Loucy (cell line): ENCODE measurements around the gene SRSF9.

Experiments
- H2AFZ ChIP-seq: fragments of 200-600 bp; sonication (generic); 2 replicates; pipeline ENCODE4 v1.6.0; 2016; ENCODE audit warnings: antibody characterized with exemption, mild to moderate bottlenecking, low read length, moderate library complexity
- H3F3A ChIP-seq: fragments of 200-600 bp; 2 replicates; pipeline ENCODE4 v1.6.0; 2016; ENCODE audit warnings: antibody characterized with exemption, low read depth, mild to moderate bottlenecking
- H3K27me3 ChIP-seq: fragments of 200-600 bp; sonication (generic); 2 replicates; pipeline ENCODE4 v1.6.1; 2014; ENCODE audit warnings: low read length, mild to moderate bottlenecking; ENCODE audit not compliant: insufficient read depth, poor library complexity, severe bottlenecking
- H3K36me3 ChIP-seq: fragments of 200-600 bp; sonication (generic); 2 replicates; pipeline ENCODE4 v1.6.1; 2016; ENCODE audit warnings: low read length; ENCODE audit not compliant: insufficient read depth
- H3K4me1 ChIP-seq: fragments of 200-600 bp; sonication (generic); 2 replicates; pipeline ENCODE4 v1.5.1; 2014; ENCODE audit warnings: low read length, mild to moderate bottlenecking; ENCODE audit not compliant: insufficient read depth, poor library complexity, severe bottlenecking
- H3K4me2 ChIP-seq: fragments of 200-600 bp; sonication (generic); 2 replicates; pipeline ENCODE4 v1.6.0; 2014; ENCODE audit warnings: antibody characterized with exemption, low read length, low read depth, mild to moderate bottlenecking; ENCODE audit not compliant: poor library complexity, severe bottlenecking
- H3K4me3 ChIP-seq: fragments of 200-600 bp; sonication (generic); 2 replicates; pipeline ENCODE4 v1.5.1; 2014; ENCODE audit warnings: low read length, mild to moderate bottlenecking, mixed read lengths; ENCODE audit not compliant: poor library complexity, severe bottlenecking
- H3K79me2 ChIP-seq: fragments of 200-600 bp; sonication (generic); 2 replicates; pipeline ENCODE4 v1.6.1; 2014; ENCODE audit warnings: low read length; ENCODE audit not compliant: insufficient read depth
- H3K9ac ChIP-seq: fragments of 200-600 bp; sonication (generic); 2 replicates; pipeline ENCODE4 v1.6.0; 2014; ENCODE audit warnings: mild to moderate bottlenecking, low read depth, low read length, moderate library complexity; ENCODE audit not compliant: poor library complexity, severe bottlenecking
- H3K9me2 ChIP-seq: fragments of 200-600 bp; sonication (generic); replicated peaks from 2 replicates; pipeline ENCODE4 v1.6.1; 2016; ENCODE audit warnings: low read depth, low read length, mixed read lengths
- H3K9me3 ChIP-seq: fragments of 200-600 bp; sonication (generic); 2 replicates; pipeline ENCODE4 v1.6.1; 2014; ENCODE audit warnings: mild to moderate bottlenecking, antibody characterized with exemption, low read length, low read depth; ENCODE audit not compliant: insufficient read depth
- H4K20me1 ChIP-seq: fragments of 200-600 bp; sonication (generic); 2 replicates; pipeline ENCODE4 v1.6.0; 2014; ENCODE audit warnings: antibody characterized with exemption, low read length, mild to moderate bottlenecking; ENCODE audit not compliant: insufficient read depth, poor library complexity, severe bottlenecking
- EZH2phosphoT487 ChIP-seq: fragments of 200-600 bp; IDR thresholded peaks from 2 replicates; pipeline ENCODE4 v1.6.1; 2018; ENCODE audit warnings: antibody characterized with exemption, mild to moderate bottlenecking, moderate library complexity, borderline replicate concordance
- TF ChIP-seq, protein P1 (sequence below): fragments of 200-600 bp; sonication (generic); conservative IDR thresholded peaks from 2 replicates; pipeline ENCODE4 v1.5.1; 2014; ENCODE audit warnings: mild to moderate bottlenecking, antibody characterized with exemption, low read length

SRSF9 gene

DNA sequence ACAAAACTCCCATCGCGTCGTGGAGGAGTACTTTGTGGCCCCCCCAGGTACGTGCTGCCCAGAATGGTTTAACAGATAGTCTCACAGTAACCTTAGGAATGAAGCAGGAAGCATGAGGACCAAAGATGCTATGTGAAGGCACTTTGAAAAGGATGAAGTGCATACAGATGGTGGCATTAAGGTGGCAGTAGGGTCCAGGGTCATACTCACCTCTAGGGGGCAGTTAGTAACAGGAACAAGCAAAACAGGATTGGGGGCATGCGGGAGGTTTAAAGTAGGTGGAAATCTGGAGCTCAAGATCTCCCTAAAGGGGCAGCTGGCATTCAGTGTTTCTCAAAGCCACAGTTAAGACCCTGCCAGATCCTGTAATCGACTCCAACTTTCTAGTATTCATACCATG lies 12.4 kb downstream of the SRSF9 start:
- Histone ChIP-seq H3K4me2 (no peak overlapping the region), H3K9me3 (no peaks in the 10 kb centered on the region), H3K9ac (no peak overlapping the region), H3K9me2 (no peaks in the 10 kb centered on the region), H3K79me2 (peaks cover 3% of the 10 kb centered on the region; the same call in 1 of the 2 replicates), H2AFZ (no peak overlapping the region), H3K4me1 (no peaks in the 10 kb centered on the region), H4K20me1 (peaks cover 14% of the 10 kb centered on the region), H3K27me3 (no peaks in the 10 kb centered on the region), H3K36me3 (peaks cover 71% of the 10 kb centered on the region), H3F3A (no peaks in the 10 kb centered on the region), H3K4me3 (no peak overlapping the region)
- TF ChIP-seq, protein P1, sequence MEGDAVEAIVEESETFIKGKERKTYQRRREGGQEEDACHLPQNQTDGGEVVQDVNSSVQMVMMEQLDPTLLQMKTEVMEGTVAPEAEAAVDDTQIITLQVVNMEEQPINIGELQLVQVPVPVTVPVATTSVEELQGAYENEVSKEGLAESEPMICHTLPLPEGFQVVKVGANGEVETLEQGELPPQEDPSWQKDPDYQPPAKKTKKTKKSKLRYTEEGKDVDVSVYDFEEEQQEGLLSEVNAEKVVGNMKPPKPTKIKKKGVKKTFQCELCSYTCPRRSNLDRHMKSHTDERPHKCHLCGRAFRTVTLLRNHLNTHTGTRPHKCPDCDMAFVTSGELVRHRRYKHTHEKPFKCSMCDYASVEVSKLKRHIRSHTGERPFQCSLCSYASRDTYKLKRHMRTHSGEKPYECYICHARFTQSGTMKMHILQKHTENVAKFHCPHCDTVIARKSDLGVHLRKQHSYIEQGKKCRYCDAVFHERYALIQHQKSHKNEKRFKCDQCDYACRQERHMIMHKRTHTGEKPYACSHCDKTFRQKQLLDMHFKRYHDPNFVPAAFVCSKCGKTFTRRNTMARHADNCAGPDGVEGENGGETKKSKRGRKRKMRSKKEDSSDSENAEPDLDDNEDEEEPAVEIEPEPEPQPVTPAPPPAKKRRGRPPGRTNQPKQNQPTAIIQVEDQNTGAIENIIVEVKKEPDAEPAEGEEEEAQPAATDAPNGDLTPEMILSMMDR = peak; percentile 63
- no peak for TF ChIP-seq EZH2phosphoT487

DNA sequence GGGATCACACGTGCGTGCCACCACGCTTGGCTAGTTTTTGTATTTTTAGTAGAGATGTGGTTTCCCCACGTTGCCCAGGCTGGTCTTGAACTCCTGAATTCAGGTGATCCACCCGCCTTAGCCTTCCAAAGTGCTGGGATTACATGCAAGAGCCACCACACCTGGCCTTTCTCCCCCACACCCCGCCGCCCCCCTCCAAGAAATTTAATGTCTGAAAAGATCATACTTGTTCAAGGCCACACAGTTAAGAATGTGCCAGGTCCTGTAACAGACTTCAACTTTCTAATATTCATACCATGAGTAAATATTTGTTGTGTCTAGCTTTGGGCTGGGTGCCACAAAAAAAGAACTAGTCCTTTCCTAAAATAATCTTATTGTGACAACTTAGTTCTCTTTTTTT lies 14.2 kb downstream of the SRSF9 start:
- Histone ChIP-seq H3K9me2 (no peaks in the 10 kb centered on the region), H3K27me3 (no peaks in the 10 kb centered on the region), H4K20me1 (peaks cover 10% of the 10 kb centered on the region), H3K4me2 (no peak overlapping the region), H3K79me2 (peaks cover 7% of the 10 kb centered on the region; the same call in 1 of the 2 replicates), H3K9me3 (no peaks in the 10 kb centered on the region), H3K4me1 (no peaks in the 10 kb centered on the region), H3K36me3 (peaks cover 53% of the 10 kb centered on the region), H3K9ac (no peak overlapping the region), H2AFZ (no peak overlapping the region), H3F3A (no peaks in the 10 kb centered on the region), H3K4me3 (no peak overlapping the region)
- TF ChIP-seq, protein P1 = no peak
- no peak for TF ChIP-seq EZH2phosphoT487

DNA sequence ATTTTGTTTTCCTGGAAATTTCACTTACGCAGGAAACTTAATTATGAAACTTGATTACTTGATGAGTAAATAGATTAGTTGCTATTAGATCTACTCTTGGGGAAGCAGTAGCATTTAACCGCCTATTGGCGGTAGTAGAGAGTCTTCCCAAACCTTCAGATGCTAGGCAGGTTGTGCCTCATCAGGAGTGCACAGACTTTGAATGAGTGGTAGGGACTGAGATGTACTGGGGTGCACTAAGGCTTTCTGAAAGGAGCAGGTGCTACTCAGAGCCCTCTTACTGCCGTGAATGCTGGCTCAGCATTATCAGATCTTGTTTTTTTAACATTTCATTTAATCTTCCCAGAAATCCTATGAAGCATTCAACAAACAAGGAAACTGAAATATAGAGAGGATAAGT lies 15.6 kb downstream of the SRSF9 start:
- H3K36me3 ChIP-seq = peaks cover 42% of the 10 kb centered on the region; the same call in 1 of the 2 replicates

More for the DNA sequence above, 15.6 kb downstream of the SRSF9 start:
- Histone ChIP-seq H3K9ac (no peak overlapping the region), H3K27me3 (no peaks in the 10 kb centered on the region), H3K4me1 (no peaks in the 10 kb centered on the region), H3K4me2 (no peak overlapping the region), H2AFZ (no peak overlapping the region), H4K20me1 (peaks cover 10% of the 10 kb centered on the region), H3K9me2 (no peaks in the 10 kb centered on the region), H3F3A (no peaks in the 10 kb centered on the region), H3K9me3 (no peaks in the 10 kb centered on the region), H3K79me2 (peaks cover 20% of the 10 kb centered on the region; the same call in 1 of the 2 replicates), H3K4me3 (no peak overlapping the region)
- TF ChIP-seq, protein P1 = peak; percentile 80
- TF ChIP-seq EZH2phosphoT487 = no peak
